ENCODE results near the gene SRRT. TPM values are rescaled to one million over a fixed set of nuclear protein-coding genes. Genes with fewer than 3 reads are reported as not detected.
A peak's percentile ranks its signal among the peaks of the same experiment; 100 is the strongest.

The SRRT gene
- total and polyA plus RNA-seq, 10 of the 15 experiments (the other 5 are each of a cell fraction or from before 2014, with no cell fraction given) = 11.1 to 254 (median 111) TPM

GRCh38 chr7:100878013-100878412 lies 3.1 kb downstream of the SRRT start (continued):
- no peak for TF ChIP-seq PRDM15 (CRISPR knock-in tag; IDR thresholded peaks at IDR 0.05)

- H3K4me1 ChIP-seq (ENCODE audit: control insufficient read depth, insufficient read depth, low read length) = peaks cover 6% of the 10 kb centered on the region; the same call in 1 of the 2 replicates
- POLR2A ChIA-PET = interaction anchor here (7.0 kb wide), 1 partner anchor 10 kb away, joined by 131 read pairs; the partner anchor contains the start of gene UFSP1
- no peak for TF ChIP-seq RBBP5 (conservative IDR thresholded peaks at IDR 0.05)
- no peak for TF ChIP-seq MAX (IDR thresholded peaks at IDR 0.05; ENCODE audit: low read depth, low read length)
- no peak for TF ChIP-seq MEF2B (IDR thresholded peaks at IDR 0.05; ENCODE audit: partially characterized antibody, poor library complexity, severe bottlenecking)
- no peak for TF ChIP-seq FOS (IDR thresholded peaks at IDR 0.05; ENCODE audit: borderline replicate concordance, extremely low read depth, insufficient read length)
- TF ChIP-seq TCF7 (IDR thresholded peaks at IDR 0.05; ENCODE audit: borderline replicate concordance) = no peak
- TF ChIP-seq CBX5 (IDR thresholded peaks at IDR 0.05; ENCODE audit: low read depth) = no peak
- TF ChIP-seq ATF2 (IDR thresholded peaks at IDR 0.05; ENCODE audit: low read length) = no peak
- no peak for TF ChIP-seq NBN (IDR thresholded peaks at IDR 0.05)
- no peak for TF ChIP-seq MTA2 (IDR thresholded peaks at IDR 0.05; ENCODE audit: low read depth)
- TF ChIP-seq KAT2A (conservative IDR thresholded peaks at IDR 0.05; ENCODE audit: control insufficient read depth, low read depth, low read length) = no peak
- TF ChIP-seq PKNOX1 (IDR thresholded peaks at IDR 0.05) = no peak
- no peak for TF ChIP-seq SMAD5 (IDR thresholded peaks at IDR 0.05; ENCODE audit: low read depth)
- no peak for TF ChIP-seq SKIL (IDR thresholded peaks at IDR 0.05; ENCODE audit: low read depth, poor library complexity, severe bottlenecking)
These were observed 3.8 kb downstream of the SRRT start for GRCh38 chr7:100878685-100879084.

More at GRCh38 chr7:100878685-100879084, 3.8 kb downstream of the SRRT start:
- no TSS peak for BruUV-seq (replicated peaks)
- in situ Hi-C loops (cut with MboI) = no loop called here
- ChIA-PET CTCF (interaction anchor here (0.6 to 1.7 kb wide), 4 partner anchors 8 to 30 kb away, joined by 4 to 7 read pairs (median 4); partner anchors contain the start of genes SLC12A9 and UFSP1), RAD21 (ENCODE audit: unreplicated experiment) (no interaction called here), SMC1A (ENCODE audit: uncharacterized antibody, unreplicated experiment) (interaction anchor here (4.1 kb wide), 1 partner anchor 9 kb away, joined by 33 read pairs; the partner anchor contains the start of gene UFSP1)
- FAIRE-seq = no peak
- Histone ChIP-seq H3K27me3 (replicated peaks in 1 of 2; ENCODE audit: control insufficient read depth in 2 of 2, insufficient read depth in 2 of 2, low read length in 1 of 2) (no peaks in the 10 kb centered on the region), H3K4me3 (no peak overlapping the region; the same call in 1 of the 2 replicates), H3K4me2 (ENCODE audit: control insufficient read depth, insufficient read depth) (peak overlapping the region; percentile 59; the same call in 1 of the 2 replicates), H2AFZ (ENCODE audit: control insufficient read depth, low read depth, low read length) (no peak overlapping the region), H3K79me2 (ENCODE audit: control insufficient read depth, insufficient read depth, low read length) (peaks cover 71% of the 10 kb centered on the region), H3K36me3 (ENCODE audit: control insufficient read depth in 2 of 2, insufficient read depth in 2 of 2, low read length in 1 of 2) (peaks cover 18 to 33% of the 10 kb centered on the region in 2 experiments; a peak in 3 of 4 replicates), H4K20me1 (ENCODE audit: control insufficient read depth, insufficient read depth) (peaks cover 3% of the 10 kb centered on the region; the same call in 1 of the 2 replicates), H3K9me3 (replicated peaks; ENCODE audit: control insufficient read depth, insufficient read depth, low read length) (no peaks in the 10 kb centered on the region; the same call in 2 of the 3 replicates), H3K9ac (ENCODE audit: control insufficient read depth, insufficient read depth, low read length) (peak overlapping the region; percentile 29; the same call in 1 of the 2 replicates), H3K27ac (ENCODE audit: control insufficient read depth, insufficient read depth) (no peak overlapping the region)
- intact Hi-C loops (cut with micrococcal nuclease; ENCODE audit: unreplicated experiment) = no loop called here
- WGBS (ENCODE audit: insufficient coverage, insufficient replicate concordance, low lambda C conversion rate, missing lambda C conversion rate) = 74% methylated on average over 6 of the region's 6 CpGs
- DNase-seq (ENCODE audit: low read depth, low spot score) = no peak
- no peak for ATAC-seq
